Fibroblast of mammary gland (primary cell): Measurements from ENCODE around the gene CIAO3.

Experiments used
- DNase-seq: peaks from one replicate; pipeline ENCODE4 v3.0.0-alpha.2; 2010; ENCODE audit warnings: low read depth
- H3K4me3 ChIP-seq: 2 replicates; pipeline ENCODE4 v1.5.1; 2011; ENCODE audit warnings: low read depth, mild to moderate bottlenecking, low read length, moderate library complexity; ENCODE audit not compliant: control insufficient read depth
- TF ChIP-seq, protein P1 (sequence below): conservative IDR thresholded peaks from 2 replicates; pipeline ENCODE4 v1.5.1; 2011; ENCODE audit warnings: low read depth, low read length, inconsistent platforms; ENCODE audit not compliant: control insufficient read depth, insufficient read depth

Gene CIAO3

GRCh38 chr16:708019-708418, 32.8 kb downstream of the CIAO3 start:
- TF ChIP-seq, protein P1, sequence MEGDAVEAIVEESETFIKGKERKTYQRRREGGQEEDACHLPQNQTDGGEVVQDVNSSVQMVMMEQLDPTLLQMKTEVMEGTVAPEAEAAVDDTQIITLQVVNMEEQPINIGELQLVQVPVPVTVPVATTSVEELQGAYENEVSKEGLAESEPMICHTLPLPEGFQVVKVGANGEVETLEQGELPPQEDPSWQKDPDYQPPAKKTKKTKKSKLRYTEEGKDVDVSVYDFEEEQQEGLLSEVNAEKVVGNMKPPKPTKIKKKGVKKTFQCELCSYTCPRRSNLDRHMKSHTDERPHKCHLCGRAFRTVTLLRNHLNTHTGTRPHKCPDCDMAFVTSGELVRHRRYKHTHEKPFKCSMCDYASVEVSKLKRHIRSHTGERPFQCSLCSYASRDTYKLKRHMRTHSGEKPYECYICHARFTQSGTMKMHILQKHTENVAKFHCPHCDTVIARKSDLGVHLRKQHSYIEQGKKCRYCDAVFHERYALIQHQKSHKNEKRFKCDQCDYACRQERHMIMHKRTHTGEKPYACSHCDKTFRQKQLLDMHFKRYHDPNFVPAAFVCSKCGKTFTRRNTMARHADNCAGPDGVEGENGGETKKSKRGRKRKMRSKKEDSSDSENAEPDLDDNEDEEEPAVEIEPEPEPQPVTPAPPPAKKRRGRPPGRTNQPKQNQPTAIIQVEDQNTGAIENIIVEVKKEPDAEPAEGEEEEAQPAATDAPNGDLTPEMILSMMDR = no peak
- no peak for DNase-seq
- H3K4me3 ChIP-seq = no peak overlapping the region

DNA sequence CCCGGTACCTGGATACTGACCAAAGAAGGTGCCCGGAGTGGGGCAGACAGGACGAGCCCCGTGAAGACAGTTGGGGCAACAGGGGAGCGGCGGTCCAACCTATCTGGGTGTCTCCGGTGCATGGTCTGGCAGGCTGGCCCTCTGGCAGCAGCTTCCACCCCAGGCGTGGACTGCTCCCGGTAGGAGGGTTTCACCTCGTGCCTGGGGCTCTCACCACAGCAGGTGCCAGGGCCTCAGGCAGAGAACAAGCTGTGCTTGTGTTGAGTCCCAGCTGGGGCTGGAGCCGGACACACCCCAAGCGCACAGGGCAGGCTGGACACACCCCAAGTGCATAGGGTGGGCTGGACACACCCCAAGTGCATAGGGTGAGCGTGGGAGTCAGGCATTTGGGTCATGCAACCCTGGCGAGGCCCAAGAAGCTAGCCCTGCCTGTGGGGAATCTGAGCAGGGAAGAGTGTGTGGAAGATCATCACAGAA, 33.7 kb downstream of the CIAO3 start:
- TF ChIP-seq, protein P1 = no peak
- no peak overlapping the region for H3K4me3 ChIP-seq
- DNase-seq = no peak

GRCh38 chr16:706189-707061, 34.4 kb downstream of the CIAO3 start:
- H3K4me3 ChIP-seq = no peak overlapping the region
- TF ChIP-seq, protein P1 = no peak
- no peak for DNase-seq

DNA sequence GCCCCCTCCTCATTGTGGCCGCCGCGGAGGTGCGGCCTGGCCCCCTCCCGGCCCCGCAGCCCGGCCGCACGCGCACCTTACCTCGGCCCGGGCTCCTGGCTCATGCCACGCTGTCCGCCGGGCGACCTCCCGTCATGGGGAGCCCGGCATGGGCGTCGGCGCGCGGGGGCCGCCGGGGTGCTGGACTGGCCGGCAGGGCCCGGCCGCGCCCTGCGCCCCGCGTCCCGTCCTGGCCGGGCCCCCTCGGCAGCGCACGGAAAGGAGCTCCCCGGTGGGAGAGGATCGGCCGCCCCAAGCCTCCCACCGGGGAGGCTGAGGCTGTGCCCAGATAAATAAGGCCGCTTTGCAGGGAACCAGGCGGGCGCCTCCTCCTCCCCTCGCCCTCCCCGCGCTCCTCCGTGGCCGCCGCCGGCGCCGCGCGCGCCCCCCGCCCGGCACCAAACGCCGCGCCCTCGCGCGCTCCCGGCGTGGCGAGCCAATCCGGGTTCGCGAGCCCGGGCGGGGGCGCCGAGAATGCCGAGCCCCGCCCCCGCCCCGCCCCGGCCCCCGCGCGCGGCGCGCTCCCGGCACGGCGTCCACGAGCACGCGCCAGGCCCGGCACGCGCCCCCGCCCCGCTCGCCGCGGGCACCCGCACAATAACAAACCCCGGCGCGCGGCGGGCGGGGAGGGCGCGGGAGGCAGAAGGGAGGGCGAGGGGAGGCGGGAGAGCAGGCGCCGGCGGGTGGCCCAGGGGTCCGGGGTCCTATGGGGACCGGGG, 35.2 kb downstream of the CIAO3 start, which contains the start of gene FBXL16:
Gene FBXL16, minus strand, starts transcription at position 371 of the 758 bp plus-strand sequence. CDS start 8,396 bp downstream, outside the sequence.
- H3K4me3 ChIP-seq = no peak within 1 kb of the TSS
- TF ChIP-seq, protein P1 = no peak
- no peak for DNase-seq

GRCh38 chr16:704552-705380, 36.0 kb downstream of the CIAO3 start:
- DNase-seq = no peak
- TF ChIP-seq, protein P1 = no peak
- no peak overlapping the region for H3K4me3 ChIP-seq

- no peak overlapping the region for H3K4me3 ChIP-seq
- DNase-seq = no peak
Observed at GRCh38 chr16:704047-704446, 36.8 kb downstream of the CIAO3 start.

More at GRCh38 chr16:704047-704446, 36.8 kb downstream of the CIAO3 start:
- TF ChIP-seq, protein P1 = no peak
